Testis (tissue), 3 donors: ENCODE results near the gene BRI3. TPM values are rescaled to one million over a fixed set of nuclear protein-coding genes. Genes with fewer than 3 reads are reported as not detected.
"Not testable (repeated sequence)": the region's sequence is repeated elsewhere in the genome, so short reads cannot be mapped to it uniquely, and the experiment has no call there.

Experiments used
- DNase-seq: peaks from one replicate; pipeline ENCODE4 v3.0.0-alpha.2; 2019
- H3K27ac ChIP-seq, 2 donors: fragments of 200-600 bp; sonication (generic); one replicate each; pipeline ENCODE4 v1.5.1; 2019
- H3K27me3 ChIP-seq: fragments of 200-600 bp; sonication (generic); one replicate; pipeline ENCODE4 v1.5.1; 2019
- H3K36me3 ChIP-seq: fragments of 200-600 bp; sonication (generic); one replicate; pipeline ENCODE4 v1.5.1; 2017; ENCODE audit warnings: low read depth; ENCODE audit errors: missing control alignments
- H3K4me1 ChIP-seq: fragments of 200-600 bp; sonication (generic); one replicate; pipeline ENCODE4 v1.5.1; 2019
- H3K4me3 ChIP-seq, 2 donors: fragments of 200-600 bp; sonication (generic); one replicate each; pipeline ENCODE4 v1.5.1; 2017 to 2019
- H3K9me3 ChIP-seq: fragments of 200-600 bp; sonication (generic); one replicate; pipeline ENCODE4 v1.5.1; 2017
- POLR2A ChIP-seq: fragments of 450-650 bp; IDR thresholded peaks from one replicate; pipeline ENCODE4 v1.6.1; 2017; ENCODE audit warnings: antibody characterized with exemption, mild to moderate bottlenecking, moderate library complexity
- WGBS, 2 donors: methylation state at CpG; one replicate each; pipeline ENCODE4 v1.1.5; 2018; 5-methylcytosine and 5-hydroxymethylcytosine counted together
- intact Hi-C: fragments of 100-400 bp; cut with DNase I; formaldehyde crosslinking; loops from one replicate; pipeline ENCODE4 v1.15.1; 2023; ENCODE audit warnings: low total_unique reads
- polyA plus RNA-seq: library from polyadenylated mRNA; stranded (reverse); fragments of 350-450 nt; fragmentation: Illumina TruSeq; extraction: RNeasy Lipid Tissue Mini Kit (QIAGEN cat#74804); gene quantifications from one replicate; pipeline ENCODE4 v1.2.3, GENCODE V29; 2014; ENCODE audit warnings: low read depth, low replicate concordance; ENCODE audit not compliant: insufficient read depth
- total RNA-seq, 2 donors: library from RNA; depleted of rRNA; stranded (reverse); fragments of >200 nt; gene quantifications; one replicate each; pipeline ENCODE4 v1.2.3, GENCODE V29; 2016
- TF ChIP-seq, protein P1 (sequence below), 3 experiments: fragments of 450-650 bp in 2 of 3; fragments of 200-600 bp in 1 of 3; sonication (generic) in 1 of 3; IDR thresholded peaks; one replicate each; pipeline ENCODE4 v1.5.1; 2016 to 2019; ENCODE audit warnings: antibody characterized with exemption in 3 of 3, mild to moderate bottlenecking in 2 of 3, moderate library complexity in 1 of 3

The BRI3 gene
- total and polyA plus RNA-seq, 3 donors from 2014 or later: 61.1 to 167 (median 76.3) TPM

DNA sequence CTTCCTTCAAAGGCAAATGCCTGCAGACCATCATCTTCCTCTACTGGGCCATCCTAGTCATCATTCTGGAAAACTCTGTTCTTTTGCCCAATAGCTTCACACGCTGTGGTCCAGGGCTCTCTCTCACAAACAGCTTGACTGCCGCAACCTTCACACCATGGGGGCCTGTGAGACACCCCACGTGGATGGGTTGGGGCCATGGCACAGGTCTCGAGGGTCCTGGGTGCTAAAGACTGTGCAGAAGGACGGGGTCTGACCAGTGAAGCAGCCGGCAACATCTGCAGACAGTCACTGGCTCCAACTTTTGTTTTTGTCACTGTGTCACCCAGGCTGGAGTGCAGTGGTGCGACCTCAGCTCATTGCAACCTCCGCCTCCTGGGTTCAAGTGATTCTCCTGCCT is 28.1 kb downstream of the BRI3 start:
- no peak for DNase-seq
- Histone ChIP-seq H3K36me3 (no peaks in the 10 kb centered on the region), H3K9me3 (no peaks in the 10 kb centered on the region), H3K27ac (no peak overlapping the region), H3K4me1 (no peaks in the 10 kb centered on the region), H3K27me3 (no peaks in the 10 kb centered on the region), H3K4me3 (no peak overlapping the region)
- intact Hi-C loops: no loop called here
- TF ChIP-seq, protein P1, sequence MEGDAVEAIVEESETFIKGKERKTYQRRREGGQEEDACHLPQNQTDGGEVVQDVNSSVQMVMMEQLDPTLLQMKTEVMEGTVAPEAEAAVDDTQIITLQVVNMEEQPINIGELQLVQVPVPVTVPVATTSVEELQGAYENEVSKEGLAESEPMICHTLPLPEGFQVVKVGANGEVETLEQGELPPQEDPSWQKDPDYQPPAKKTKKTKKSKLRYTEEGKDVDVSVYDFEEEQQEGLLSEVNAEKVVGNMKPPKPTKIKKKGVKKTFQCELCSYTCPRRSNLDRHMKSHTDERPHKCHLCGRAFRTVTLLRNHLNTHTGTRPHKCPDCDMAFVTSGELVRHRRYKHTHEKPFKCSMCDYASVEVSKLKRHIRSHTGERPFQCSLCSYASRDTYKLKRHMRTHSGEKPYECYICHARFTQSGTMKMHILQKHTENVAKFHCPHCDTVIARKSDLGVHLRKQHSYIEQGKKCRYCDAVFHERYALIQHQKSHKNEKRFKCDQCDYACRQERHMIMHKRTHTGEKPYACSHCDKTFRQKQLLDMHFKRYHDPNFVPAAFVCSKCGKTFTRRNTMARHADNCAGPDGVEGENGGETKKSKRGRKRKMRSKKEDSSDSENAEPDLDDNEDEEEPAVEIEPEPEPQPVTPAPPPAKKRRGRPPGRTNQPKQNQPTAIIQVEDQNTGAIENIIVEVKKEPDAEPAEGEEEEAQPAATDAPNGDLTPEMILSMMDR (IDR thresholded peaks at IDR 0.05): no peak
- TF ChIP-seq POLR2A: no peak
- WGBS, 2 donors: 98% methylated on average over 7 to 8 of the region's 8 CpGs

GRCh38 chr7:98312201-98312600 is 30.7 kb downstream of the BRI3 start:
- intact Hi-C loops: no loop called here
- Histone ChIP-seq H3K36me3 (no peaks in the 10 kb centered on the region), H3K27ac (no peak overlapping the region), H3K9me3 (no peaks in the 10 kb centered on the region), H3K4me3 (no peak overlapping the region), H3K4me1 (no peaks in the 10 kb centered on the region), H3K27me3 (no peaks in the 10 kb centered on the region)
- DNase-seq: no peak
- 65 to 68% methylated on average over 7 of the region's 7 CpGs for WGBS, 2 donors
- TF ChIP-seq, protein P1 (IDR thresholded peaks at IDR 0.05): no peak
- TF ChIP-seq POLR2A: no peak

DNA sequence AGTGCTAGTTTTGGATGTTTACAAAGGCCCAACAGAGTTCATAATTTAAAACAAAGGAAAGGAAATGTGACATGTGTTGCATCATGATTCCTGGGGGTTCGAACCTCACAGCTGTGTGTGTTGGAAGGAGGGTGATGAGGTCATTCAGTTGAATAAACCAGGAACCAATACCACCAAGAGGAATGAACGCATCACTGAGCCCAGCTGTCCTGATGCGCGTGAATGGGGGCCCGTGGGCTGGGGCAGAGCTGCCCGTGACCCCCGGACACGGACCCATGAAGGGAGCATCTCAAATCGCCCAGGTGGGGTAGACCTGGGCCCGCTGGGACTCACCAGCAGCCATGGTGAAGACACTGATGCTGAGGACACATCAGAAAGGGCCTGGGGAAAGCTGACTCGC is 33.0 kb downstream of the BRI3 start:
- H3K27ac ChIP-seq: no peak overlapping the region
- no peak for DNase-seq
- 93 to 94% methylated on average over 11 of the region's 11 CpGs for WGBS, 2 donors
- intact Hi-C loops: no loop called here
- no peaks in the 10 kb centered on the region for H3K27me3 ChIP-seq
- H3K9me3 ChIP-seq: no peaks in the 10 kb centered on the region
- TF ChIP-seq, protein P1 (IDR thresholded peaks at IDR 0.05): no peak
- no peak for TF ChIP-seq POLR2A
- no peaks in the 10 kb centered on the region for H3K36me3 ChIP-seq
- no peak overlapping the region for H3K4me3 ChIP-seq
- H3K4me1 ChIP-seq: no peaks in the 10 kb centered on the region

DNA sequence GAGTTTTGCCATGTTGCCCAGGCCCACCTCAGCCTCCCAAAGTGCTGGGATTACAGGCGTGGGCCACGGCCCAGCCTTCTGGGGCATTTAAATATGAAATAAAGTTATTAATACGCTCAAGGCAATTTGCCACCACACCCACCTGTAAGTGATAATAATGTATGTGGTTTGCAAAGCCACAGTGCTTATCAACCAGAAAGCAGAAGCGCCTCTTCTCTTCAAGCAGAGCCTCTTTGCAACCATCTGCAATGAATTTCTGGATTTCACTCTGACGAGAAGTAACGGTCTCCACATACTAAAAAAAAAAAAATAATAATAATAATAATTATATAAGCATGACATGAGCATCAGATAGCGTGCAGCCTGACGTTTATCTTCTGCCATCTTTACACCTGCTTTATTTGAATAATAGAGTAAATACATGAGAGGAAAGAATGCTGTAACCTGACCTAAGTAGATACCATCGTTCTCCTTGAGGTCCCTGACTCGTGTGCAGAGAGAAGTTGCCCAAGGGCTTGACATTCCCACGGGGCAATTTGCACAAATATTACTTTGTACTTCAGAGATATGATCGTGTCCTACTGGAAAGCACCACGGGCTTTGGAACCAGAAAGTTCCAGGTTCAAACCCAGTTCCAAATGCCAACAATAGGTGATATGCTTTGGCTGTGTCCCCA is 34.0 kb downstream of the BRI3 start:
- no peaks in the 10 kb centered on the region for H3K36me3 ChIP-seq
- TF ChIP-seq, protein P1 (IDR thresholded peaks at IDR 0.05): no peak
- TF ChIP-seq POLR2A: no peak
- no peak overlapping the region for H3K4me3 ChIP-seq
- no peaks in the 10 kb centered on the region for H3K27me3 ChIP-seq
- DNase-seq: no peak
- intact Hi-C loops: no loop called here
- H3K27ac ChIP-seq: no peak overlapping the region
- WGBS, 2 donors: 75 to 85% methylated on average over 13 of the region's 13 CpGs
- no peaks in the 10 kb centered on the region for H3K4me1 ChIP-seq
- no peaks in the 10 kb centered on the region for H3K9me3 ChIP-seq

GRCh38 chr7:98315994-98316527 is 34.6 kb downstream of the BRI3 start:
- H3K36me3 ChIP-seq, H3K9me3 ChIP-seq, H3K27me3 ChIP-seq, H3K4me1 ChIP-seq, H3K27ac ChIP-seq, H3K4me3 ChIP-seq, intact Hi-C loops, DNase-seq: not testable (repeated sequence)
- 94 to 98% methylated on average over 4 of the region's 4 CpGs for WGBS, 2 donors
